OCI-LY3 (cell line): ENCODE results near the gene NGEF.

Experiments used
- EZH2phosphoT487 ChIP-seq: fragments of 200-600 bp; shearing (Covaris generic); IDR thresholded peaks from 2 replicates; pipeline ENCODE4 v1.6.1; 2018; ENCODE audit warnings: antibody characterized with exemption, mixed run types, low read depth
- TF ChIP-seq, protein P1 (sequence below): fragments of 200-600, 300-600 bp; sonication (generic); IDR thresholded peaks from 2 replicates; pipeline ENCODE4 v1.5.1; 2014; ENCODE audit warnings: antibody characterized with exemption, low read length, low read depth

DNA sequence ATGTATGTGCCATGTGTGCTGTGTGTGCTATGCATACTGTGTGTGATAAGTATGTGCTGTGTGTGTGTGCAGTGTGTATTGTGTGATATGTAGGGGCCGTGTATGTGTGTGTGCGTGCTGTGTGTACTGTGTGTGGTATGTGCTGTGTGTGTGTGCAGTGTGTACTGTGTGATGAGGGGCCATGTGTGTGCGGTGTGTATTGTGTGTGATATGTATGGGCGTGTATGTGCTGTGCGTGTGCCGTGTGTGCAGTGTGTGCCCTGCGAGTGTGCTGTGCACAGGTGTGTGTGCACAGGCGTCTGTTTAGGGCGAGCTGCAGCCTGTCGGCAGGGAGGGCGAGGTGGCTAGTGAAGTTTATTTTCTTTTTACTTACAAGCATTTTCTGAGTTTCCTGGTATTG, 126.9 kb downstream of the NGEF start:
- TF ChIP-seq, protein P1, sequence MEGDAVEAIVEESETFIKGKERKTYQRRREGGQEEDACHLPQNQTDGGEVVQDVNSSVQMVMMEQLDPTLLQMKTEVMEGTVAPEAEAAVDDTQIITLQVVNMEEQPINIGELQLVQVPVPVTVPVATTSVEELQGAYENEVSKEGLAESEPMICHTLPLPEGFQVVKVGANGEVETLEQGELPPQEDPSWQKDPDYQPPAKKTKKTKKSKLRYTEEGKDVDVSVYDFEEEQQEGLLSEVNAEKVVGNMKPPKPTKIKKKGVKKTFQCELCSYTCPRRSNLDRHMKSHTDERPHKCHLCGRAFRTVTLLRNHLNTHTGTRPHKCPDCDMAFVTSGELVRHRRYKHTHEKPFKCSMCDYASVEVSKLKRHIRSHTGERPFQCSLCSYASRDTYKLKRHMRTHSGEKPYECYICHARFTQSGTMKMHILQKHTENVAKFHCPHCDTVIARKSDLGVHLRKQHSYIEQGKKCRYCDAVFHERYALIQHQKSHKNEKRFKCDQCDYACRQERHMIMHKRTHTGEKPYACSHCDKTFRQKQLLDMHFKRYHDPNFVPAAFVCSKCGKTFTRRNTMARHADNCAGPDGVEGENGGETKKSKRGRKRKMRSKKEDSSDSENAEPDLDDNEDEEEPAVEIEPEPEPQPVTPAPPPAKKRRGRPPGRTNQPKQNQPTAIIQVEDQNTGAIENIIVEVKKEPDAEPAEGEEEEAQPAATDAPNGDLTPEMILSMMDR = no peak
- TF ChIP-seq EZH2phosphoT487 = no peak
